Measurements from ENCODE around the gene USP6. TPM values are rescaled to one million over a fixed set of nuclear protein-coding genes. Genes with fewer than 3 reads are reported as not detected.
"Not testable (repeated sequence)": the region's sequence is repeated elsewhere in the genome, so short reads cannot be mapped to it uniquely, and the experiment has no call there.

USP6 gene
- total and polyA plus RNA-seq, 2 of the 13 experiments (the other 11 are each of a cell fraction or from before 2014, with no cell fraction given), result 0.04 TPM; not detected in 1

GRCh38 chr17:5121186-5121841, 5.5 kb downstream of the USP6 start:
- no peak overlapping the region for H2AFZ ChIP-seq (ENCODE audit: low read length)
- H3K4me1 ChIP-seq (ENCODE audit: insufficient read depth, low read length), result peaks cover 27% of the 10 kb centered on the region
- intact Hi-C loops (cut with micrococcal nuclease; ENCODE audit: unreplicated experiment) (no loop called here), in situ Hi-C loops (cut with HindIII; ENCODE audit: extremely low pct_ligation_motif_present, low pct_unique_long_range_greater_than_20kb) (no loop called here)
- no peak overlapping the region for H3K27ac ChIP-seq (ENCODE audit: extremely low read length, insufficient read depth, low read length)
- H3K36me3 ChIP-seq (replicated peaks in 1 of 2; ENCODE audit: control insufficient read depth in 1 of 2, insufficient read depth in 2 of 2, low read length in 2 of 2), result no peaks in the 10 kb centered on the region
- H3K27me3 ChIP-seq (ENCODE audit: control insufficient read depth in 1 of 2, insufficient read depth in 2 of 2, low read length in 2 of 2), result peaks cover 0 to 3% of the 10 kb centered on the region in 2 experiments; a peak in 2 of 5 replicates
- no TSS peak for BruUV-seq (replicated peaks)
- no peak overlapping the region for H3K4me2 ChIP-seq (ENCODE audit: low read depth, low read length)
- no peak for ATAC-seq
- H3K9me3 ChIP-seq (ENCODE audit: low read length), result no peaks in the 10 kb centered on the region
- TF ChIP-seq ZNF350 (CRISPR knock-in tag; IDR thresholded peaks at IDR 0.05; ENCODE audit: borderline replicate concordance, low read depth) (no peak), ZNF557 (CRISPR knock-in tag; IDR thresholded peaks at IDR 0.05) (no peak), ATF4 (CRISPR knock-in tag; IDR thresholded peaks at IDR 0.05) (no peak), ZNF780A (CRISPR knock-in tag; IDR thresholded peaks at IDR 0.05) (no peak), STAG1 (CRISPR knock-in tag; IDR thresholded peaks at IDR 0.05) (no peak)
- H3K4me3 ChIP-seq (replicated peaks in 1 of 3; ENCODE audit: insufficient read depth in 1 of 3, low read depth in 2 of 3, low read length in 3 of 3), result no peak overlapping the region
- H3K79me2 ChIP-seq (ENCODE audit: insufficient read depth, low read length), result no peaks in the 10 kb centered on the region
- no peak for DNase-seq (ENCODE audit: low spot score)
- no peak for FAIRE-seq
- WGBS (ENCODE audit: low lambda C conversion rate), result 59% methylated on average over 14 of the region's 16 CpGs
- ChIA-PET CTCF (ENCODE audit: low intra/inter-chr PET ratio, low total read pairs) (no interaction called here), POLR2A (no interaction called here)
- no peak overlapping the region for H3K9ac ChIP-seq (ENCODE audit: insufficient read depth, low read depth, low read length)
- H4K20me1 ChIP-seq (ENCODE audit: insufficient read depth, low read length), result no peaks in the 10 kb centered on the region

- H3K9me3 ChIP-seq (ENCODE audit: low read length); H3K79me2 ChIP-seq (ENCODE audit: insufficient read depth, low read length); ATAC-seq; intact Hi-C loops (cut with micrococcal nuclease; ENCODE audit: unreplicated experiment); POLR2A ChIA-PET; H2AFZ ChIP-seq (ENCODE audit: low read length); CTCF ChIA-PET (ENCODE audit: low intra/inter-chr PET ratio, low total read pairs); H3K9ac ChIP-seq (ENCODE audit: insufficient read depth, low read depth, low read length); H3K4me3 ChIP-seq (replicated peaks in 1 of 3; ENCODE audit: insufficient read depth in 1 of 3, low read depth in 2 of 3, low read length in 3 of 3); BruUV-seq (replicated peaks); H3K36me3 ChIP-seq (replicated peaks in 1 of 2; ENCODE audit: control insufficient read depth in 1 of 2, insufficient read depth in 2 of 2, low read length in 2 of 2); FAIRE-seq; in situ Hi-C loops (cut with HindIII; ENCODE audit: extremely low pct_ligation_motif_present, low pct_unique_long_range_greater_than_20kb); H3K27ac ChIP-seq (ENCODE audit: extremely low read length, insufficient read depth, low read length); H3K27me3 ChIP-seq (ENCODE audit: control insufficient read depth in 1 of 2, insufficient read depth in 2 of 2, low read length in 2 of 2); DNase-seq (ENCODE audit: low spot score); H3K4me2 ChIP-seq (ENCODE audit: low read depth, low read length); H4K20me1 ChIP-seq (ENCODE audit: insufficient read depth, low read length): not testable (repeated sequence)
- peaks cover 20% of the 10 kb centered on the region for H3K4me1 ChIP-seq (ENCODE audit: insufficient read depth, low read length)
- 62% methylated on average over 7 of the region's 7 CpGs for WGBS (ENCODE audit: low lambda C conversion rate)
Observed at GRCh38 chr17:5122056-5122455, 6.2 kb downstream of the USP6 start.

Measured in HepG2 (cell line).